ENCODE data around the gene OR2B6.

- TF ChIP-seq, protein P1, sequence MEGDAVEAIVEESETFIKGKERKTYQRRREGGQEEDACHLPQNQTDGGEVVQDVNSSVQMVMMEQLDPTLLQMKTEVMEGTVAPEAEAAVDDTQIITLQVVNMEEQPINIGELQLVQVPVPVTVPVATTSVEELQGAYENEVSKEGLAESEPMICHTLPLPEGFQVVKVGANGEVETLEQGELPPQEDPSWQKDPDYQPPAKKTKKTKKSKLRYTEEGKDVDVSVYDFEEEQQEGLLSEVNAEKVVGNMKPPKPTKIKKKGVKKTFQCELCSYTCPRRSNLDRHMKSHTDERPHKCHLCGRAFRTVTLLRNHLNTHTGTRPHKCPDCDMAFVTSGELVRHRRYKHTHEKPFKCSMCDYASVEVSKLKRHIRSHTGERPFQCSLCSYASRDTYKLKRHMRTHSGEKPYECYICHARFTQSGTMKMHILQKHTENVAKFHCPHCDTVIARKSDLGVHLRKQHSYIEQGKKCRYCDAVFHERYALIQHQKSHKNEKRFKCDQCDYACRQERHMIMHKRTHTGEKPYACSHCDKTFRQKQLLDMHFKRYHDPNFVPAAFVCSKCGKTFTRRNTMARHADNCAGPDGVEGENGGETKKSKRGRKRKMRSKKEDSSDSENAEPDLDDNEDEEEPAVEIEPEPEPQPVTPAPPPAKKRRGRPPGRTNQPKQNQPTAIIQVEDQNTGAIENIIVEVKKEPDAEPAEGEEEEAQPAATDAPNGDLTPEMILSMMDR (conservative IDR thresholded peaks at IDR 0.05; ENCODE audit: low read length): no peak
- no peak for TF ChIP-seq EZH2phosphoT487 (IDR thresholded peaks at IDR 0.05; ENCODE audit: borderline replicate concordance)
Observed at GRCh38 chr6:27980111-27980510, 23.1 kb downstream of the OR2B6 start.
